ENCODE results near the gene PMAIP1. TPM values are rescaled to one million over a fixed set of nuclear protein-coding genes. Genes with fewer than 3 reads are reported as not detected.

PMAIP1 gene
- total and polyA plus RNA-seq, 3 donors from 2014 or later: 4.7 to 6.0 (median 4.8) TPM

DNA sequence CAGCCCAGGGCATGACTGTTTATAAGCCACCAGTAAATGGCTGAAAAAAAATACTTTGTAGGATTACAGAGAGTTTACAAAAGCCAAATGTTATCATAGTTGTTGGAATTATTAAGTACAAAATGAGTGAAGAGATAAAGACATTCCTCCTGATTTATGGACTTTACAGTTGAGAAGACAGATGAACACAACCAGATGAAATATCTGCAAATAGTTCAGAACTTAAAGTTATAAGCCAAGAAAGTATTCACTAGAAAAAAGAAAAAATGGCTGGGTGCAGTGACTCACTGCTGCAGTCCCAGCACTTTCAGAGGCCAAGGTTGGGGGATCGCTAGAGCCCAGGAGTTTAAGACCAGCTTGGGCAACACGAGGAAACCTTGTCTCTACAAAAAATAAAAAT is 11.2 kb downstream of the PMAIP1 start:
- TF ChIP-seq POLR2A (IDR thresholded peaks at IDR 0.05): no peak
- TF ChIP-seq, protein P1, sequence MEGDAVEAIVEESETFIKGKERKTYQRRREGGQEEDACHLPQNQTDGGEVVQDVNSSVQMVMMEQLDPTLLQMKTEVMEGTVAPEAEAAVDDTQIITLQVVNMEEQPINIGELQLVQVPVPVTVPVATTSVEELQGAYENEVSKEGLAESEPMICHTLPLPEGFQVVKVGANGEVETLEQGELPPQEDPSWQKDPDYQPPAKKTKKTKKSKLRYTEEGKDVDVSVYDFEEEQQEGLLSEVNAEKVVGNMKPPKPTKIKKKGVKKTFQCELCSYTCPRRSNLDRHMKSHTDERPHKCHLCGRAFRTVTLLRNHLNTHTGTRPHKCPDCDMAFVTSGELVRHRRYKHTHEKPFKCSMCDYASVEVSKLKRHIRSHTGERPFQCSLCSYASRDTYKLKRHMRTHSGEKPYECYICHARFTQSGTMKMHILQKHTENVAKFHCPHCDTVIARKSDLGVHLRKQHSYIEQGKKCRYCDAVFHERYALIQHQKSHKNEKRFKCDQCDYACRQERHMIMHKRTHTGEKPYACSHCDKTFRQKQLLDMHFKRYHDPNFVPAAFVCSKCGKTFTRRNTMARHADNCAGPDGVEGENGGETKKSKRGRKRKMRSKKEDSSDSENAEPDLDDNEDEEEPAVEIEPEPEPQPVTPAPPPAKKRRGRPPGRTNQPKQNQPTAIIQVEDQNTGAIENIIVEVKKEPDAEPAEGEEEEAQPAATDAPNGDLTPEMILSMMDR (IDR thresholded peaks at IDR 0.05): no peak
- no peak for DNase-seq
- no peaks in the 10 kb centered on the region for H3K36me3 ChIP-seq (ENCODE audit: low read depth, missing control alignments)
- H3K4me1 ChIP-seq: no peaks in the 10 kb centered on the region
- H3K9me3 ChIP-seq: no peaks in the 10 kb centered on the region
- 65 to 82% methylated on average over 2 of the region's 2 CpGs for WGBS, 2 donors
- intact Hi-C loops (cut with DNase I; ENCODE audit: low total_unique reads): no loop called here
- no peaks in the 10 kb centered on the region for H3K27me3 ChIP-seq
- H3K27ac ChIP-seq: no peak overlapping the region
- H3K4me3 ChIP-seq: no peak overlapping the region

GRCh38 chr18:59911600-59911999 is 11.8 kb downstream of the PMAIP1 start:
- no peak for DNase-seq
- H3K27ac ChIP-seq: no peak overlapping the region
- intact Hi-C loops (cut with DNase I; ENCODE audit: low total_unique reads): no loop called here
- H3K9me3 ChIP-seq: no peaks in the 10 kb centered on the region
- no peak for TF ChIP-seq POLR2A (IDR thresholded peaks at IDR 0.05)
- TF ChIP-seq, protein P1 (IDR thresholded peaks at IDR 0.05): no peak
- no peaks in the 10 kb centered on the region for H3K27me3 ChIP-seq
- no peak overlapping the region for H3K4me3 ChIP-seq
- H3K4me1 ChIP-seq: no peaks in the 10 kb centered on the region
- H3K36me3 ChIP-seq (ENCODE audit: low read depth, missing control alignments): no peaks in the 10 kb centered on the region

GRCh38 chr18:59912007-59912550 is 12.3 kb downstream of the PMAIP1 start:
- Histone ChIP-seq H3K36me3 (ENCODE audit: low read depth, missing control alignments) (no peaks in the 10 kb centered on the region), H3K4me3 (no peak overlapping the region), H3K27me3 (no peaks in the 10 kb centered on the region), H3K27ac (no peak overlapping the region), H3K4me1 (no peaks in the 10 kb centered on the region), H3K9me3 (no peaks in the 10 kb centered on the region)
- intact Hi-C loops (cut with DNase I; ENCODE audit: low total_unique reads): no loop called here
- TF ChIP-seq, protein P1 (IDR thresholded peaks at IDR 0.05): no peak
- DNase-seq: no peak
- 85 to 87% methylated on average over 2 of the region's 2 CpGs for WGBS, 2 donors

- no peaks in the 10 kb centered on the region for H3K27me3 ChIP-seq
- no peaks in the 10 kb centered on the region for H3K36me3 ChIP-seq (ENCODE audit: low read depth, missing control alignments)
- no peak for DNase-seq
- no peak for TF ChIP-seq POLR2A (IDR thresholded peaks at IDR 0.05)
- TF ChIP-seq, protein P1 (IDR thresholded peaks at IDR 0.05): no peak
- no peak overlapping the region for H3K27ac ChIP-seq
- intact Hi-C loops (cut with DNase I; ENCODE audit: low total_unique reads): no loop called here
- 94 to 97% methylated on average over 5 to 6 of the region's 6 CpGs for WGBS, 2 donors
- H3K9me3 ChIP-seq: no peaks in the 10 kb centered on the region
- H3K4me3 ChIP-seq: no peak overlapping the region
- H3K4me1 ChIP-seq: no peaks in the 10 kb centered on the region
Observed at GRCh38 chr18:59915606-59916005, 15.8 kb downstream of the PMAIP1 start.

DNA sequence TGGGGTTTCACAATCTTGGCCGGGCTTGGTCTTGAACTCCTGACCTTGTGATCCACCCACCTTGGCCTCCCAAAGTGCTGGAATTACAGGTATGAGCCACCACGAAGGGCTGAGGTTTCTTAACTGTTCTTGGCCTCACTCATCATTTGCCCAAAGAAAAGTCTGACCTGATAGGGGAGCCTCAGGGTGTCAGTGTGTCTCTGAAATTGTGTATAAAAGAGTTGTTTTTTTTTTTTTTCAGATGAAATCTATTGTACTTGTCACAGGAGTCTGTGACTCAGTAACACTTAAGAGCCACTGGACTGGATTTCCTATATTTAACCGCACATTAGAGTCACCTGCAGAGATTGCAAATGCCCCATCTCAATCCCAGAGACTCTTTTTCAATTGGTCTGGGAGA is 16.9 kb downstream of the PMAIP1 start:
- intact Hi-C loops (cut with DNase I; ENCODE audit: low total_unique reads): no loop called here
- 82 to 89% methylated on average over 3 of the region's 3 CpGs for WGBS, 2 donors
- no peak for TF ChIP-seq POLR2A (IDR thresholded peaks at IDR 0.05)
- TF ChIP-seq, protein P1 (IDR thresholded peaks at IDR 0.05): no peak

More for the DNA sequence above, 16.9 kb downstream of the PMAIP1 start:
- DNase-seq: no peak
- H3K4me1 ChIP-seq: no peaks in the 10 kb centered on the region
- no peak overlapping the region for H3K4me3 ChIP-seq
- H3K27ac ChIP-seq: no peak overlapping the region
- H3K36me3 ChIP-seq (ENCODE audit: low read depth, missing control alignments): no peaks in the 10 kb centered on the region
- no peaks in the 10 kb centered on the region for H3K9me3 ChIP-seq
- H3K27me3 ChIP-seq: no peaks in the 10 kb centered on the region
